K562 (cell line): ENCODE measurements around the gene CACNA1S. TPM values are rescaled to one million over a fixed set of nuclear protein-coding genes. Genes with fewer than 3 reads are reported as not detected.

Experiments used
- CBX1 ChIP-seq: sonication (generic); IDR thresholded peaks from 2 replicates; pipeline ENCODE4 v1.6.1; 2016; ENCODE audit warnings: antibody characterized with exemption, low read depth, mild to moderate bottlenecking
- CCNT2 ChIP-seq: IDR thresholded peaks from 2 replicates; pipeline ENCODE4 v1.6.1; 2011; ENCODE audit warnings: borderline replicate concordance, low read depth, mild to moderate bottlenecking, moderate library complexity, mixed read lengths, low read length; ENCODE audit not compliant: insufficient read length; ENCODE audit errors: extremely low read depth
- CREB1 ChIP-seq, 2 experiments: sonication (generic) in 1 of 2; formaldehyde crosslinking in 1 of 2; IDR thresholded peaks; 2 replicates each; pipeline versions ENCODE4 v1.6.1 to v1.8.0; 2012 to 2022; ENCODE audit warnings: inconsistent platforms in 1 of 2, mild to moderate bottlenecking in 1 of 2, missing genetic modification reagents in 1 of 2, moderate library complexity in 1 of 2
- ERF ChIP-seq: fragments of 450-650 bp; formaldehyde crosslinking; IDR thresholded peaks from 2 replicates; pipeline ENCODE4 v1.4.0; 2020; ENCODE audit warnings: mild to moderate bottlenecking, mixed read lengths
- GATAD2B ChIP-seq: fragments of 450-650 bp; IDR thresholded peaks from 2 replicates; pipeline ENCODE4 v1.6.1; 2017; ENCODE audit warnings: mild to moderate bottlenecking, borderline replicate concordance
- HMGN3 ChIP-seq: IDR thresholded peaks from 2 replicates; pipeline ENCODE4 v1.6.1; 2011; ENCODE audit warnings: borderline replicate concordance, low read depth, mild to moderate bottlenecking, mixed read lengths, low read length; ENCODE audit not compliant: insufficient read length; ENCODE audit errors: extremely low read depth
- IRF2 ChIP-seq: sonication (generic); formaldehyde crosslinking; IDR thresholded peaks from 2 replicates; pipeline ENCODE4 v1.8.1; 2022; ENCODE audit warnings: mild to moderate bottlenecking, missing genetic modification reagents
- KDM5B ChIP-seq: fragments of 200-600 bp; sonication (generic); IDR thresholded peaks from 2 replicates; pipeline ENCODE4 v1.6.1; 2012; ENCODE audit warnings: low read depth, mild to moderate bottlenecking, moderate library complexity, low read length, control low read depth, inconsistent platforms; ENCODE audit not compliant: insufficient replicate concordance
- MCM5 ChIP-seq: fragments of 450-650 bp; IDR thresholded peaks from 2 replicates; pipeline ENCODE4 v1.6.1; 2016; ENCODE audit warnings: low read depth
- NONO ChIP-seq, 2 experiments: fragments of 200-400 bp in 1 of 2; fragments of 450-650 bp in 1 of 2; formaldehyde crosslinking in 1 of 2; IDR thresholded peaks; 2 replicates each; pipeline ENCODE4 v1.6.1; 2017; ENCODE audit warnings: low read depth in 2 of 2, mild to moderate bottlenecking in 2 of 2, moderate library complexity in 2 of 2, low read length in 1 of 2
- THAP12 ChIP-seq: fragments of 250-450 bp; sonication (Bioruptor Pico); IDR thresholded peaks from 2 replicates; pipeline ENCODE4 v1.9.0; 2021; ENCODE audit warnings: mild to moderate bottlenecking, inconsistent platforms
- VEZF1 ChIP-seq: fragments of 200-800 bp; sonication (Bioruptor generic); IDR thresholded peaks from 2 replicates; pipeline ENCODE4 v1.6.1; 2017; ENCODE audit warnings: missing genetic modification characterization, missing compliant biosample characterization
- ZNF766 ChIP-seq: fragments of 200-800 bp; sonication (Bioruptor generic); conservative IDR thresholded peaks from 2 replicates; pipeline ENCODE4 v1.6.1; 2016; ENCODE audit warnings: missing genetic modification characterization, missing compliant biosample characterization
- polyA plus RNA-seq, 8 experiments: library from polyadenylated mRNA; depleted of rRNA in 4 of 8; stranded (reverse) in 5 of 8; unstranded in 3 of 8; fragments of >200 nt; fragmentation: Nextera tagmentation in 2 of 8; fragmentation: Illumina TruSeq in 1 of 8; extraction: Ambion mirVana in 2 of 8; extraction: Trizol in 1 of 8; gene quantifications; 2 replicates each; pipeline versions ENCODE4 v1.2.1 to v1.2.3, GENCODE V29; 2011 to 2014; ENCODE audit warnings: inconsistent platforms in 1 of 8, missing spikeins in 1 of 8
- total RNA-seq, 7 experiments: library from RNA; depleted of rRNA in 6 of 7; stranded (reverse); fragments of >200 nt in 6 of 7; fragmentation: Illumina TruSeq in 2 of 7; extraction: Trizol in 2 of 7; gene quantifications; 2 replicates each; pipeline versions ENCODE4 v1.2.1 to v1.2.3, GENCODE V29; 2011 to 2021; ENCODE audit warnings: low replicate concordance in 1 of 7
- TF ChIP-seq, protein P1 (sequence below): conservative IDR thresholded peaks from 2 replicates; pipeline ENCODE4 v1.6.1; 2011; ENCODE audit warnings: low read depth, mild to moderate bottlenecking, low read length; ENCODE audit not compliant: control insufficient read depth
- TF ChIP-seq, protein P2 (sequence below): fragments of 250-450 bp; sonication (Bioruptor Pico); IDR thresholded peaks from 2 replicates; pipeline ENCODE4 v1.4.0; 2020; ENCODE audit warnings: mild to moderate bottlenecking

Gene CACNA1S
- total and polyA plus RNA-seq, 9 of the 15 experiments (the other 6 are each of a cell fraction or from before 2014, with no cell fraction given): not detected

DNA sequence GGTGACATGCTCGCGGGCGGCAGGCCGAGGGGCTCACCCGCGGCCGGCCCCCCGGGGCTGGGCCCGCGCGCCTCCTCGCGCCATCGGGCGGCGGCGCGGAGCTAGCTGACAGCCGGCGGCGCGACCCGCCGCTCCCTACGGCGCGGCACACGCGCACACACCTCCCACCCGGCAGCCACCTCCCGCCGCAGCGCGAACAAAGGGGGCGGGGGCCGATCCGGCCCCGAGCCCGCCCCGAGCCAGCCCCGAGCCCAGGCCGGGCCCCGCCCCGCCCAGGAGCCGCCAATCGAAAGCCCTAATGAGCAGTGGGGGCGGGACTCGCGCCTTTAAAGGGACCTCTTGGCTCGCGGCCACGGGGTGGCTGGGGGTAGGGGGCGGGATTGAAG is 88.7 kb downstream of the CACNA1S start, which contains the start of gene KIF21B (continued):
- 0 out of 2 replicates have a peak, but pooled peaks have one; percentile 23 for TF ChIP-seq THAP12 (CRISPR knock-in tag)
- no peak for TF ChIP-seq CBX1
- TF ChIP-seq GATAD2B: peak; percentile 73
- peak in 1 of 2 experiments; percentile 50; a peak in 1 of 4 replicates for TF ChIP-seq NONO (IDR thresholded peaks at IDR 0.05; ENCODE audit: low read depth in 2 of 2, low read length in 1 of 2)
- TF ChIP-seq ERF (CRISPR knock-in tag): 0 out of 2 replicates have a peak, but pooled peaks have one; percentile 23
- TF ChIP-seq ZNF766: no peak
- TF ChIP-seq KDM5B: peak; percentile 5
- TF ChIP-seq IRF2 (CRISPR knock-in tag): no peak
- TF ChIP-seq CCNT2: peak; percentile 63
- TF ChIP-seq, protein P1, sequence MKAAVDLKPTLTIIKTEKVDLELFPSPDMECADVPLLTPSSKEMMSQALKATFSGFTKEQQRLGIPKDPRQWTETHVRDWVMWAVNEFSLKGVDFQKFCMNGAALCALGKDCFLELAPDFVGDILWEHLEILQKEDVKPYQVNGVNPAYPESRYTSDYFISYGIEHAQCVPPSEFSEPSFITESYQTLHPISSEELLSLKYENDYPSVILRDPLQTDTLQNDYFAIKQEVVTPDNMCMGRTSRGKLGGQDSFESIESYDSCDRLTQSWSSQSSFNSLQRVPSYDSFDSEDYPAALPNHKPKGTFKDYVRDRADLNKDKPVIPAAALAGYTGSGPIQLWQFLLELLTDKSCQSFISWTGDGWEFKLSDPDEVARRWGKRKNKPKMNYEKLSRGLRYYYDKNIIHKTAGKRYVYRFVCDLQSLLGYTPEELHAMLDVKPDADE: 0 out of 2 replicates have a peak, but pooled peaks have one; percentile 60
- TF ChIP-seq CREB1 (IDR thresholded peaks at IDR 0.05): peak; percentile 65; the same call in 1 of the 2 replicates
- TF ChIP-seq CREB1 (CRISPR knock-in tag; IDR thresholded peaks at IDR 0.05): no peak
- peak; percentile 83 for TF ChIP-seq VEZF1 (CRISPR knock-in tag)
- TF ChIP-seq HMGN3: peak; percentile 87
- no peak for TF ChIP-seq MCM5
- TF ChIP-seq, protein P2, sequence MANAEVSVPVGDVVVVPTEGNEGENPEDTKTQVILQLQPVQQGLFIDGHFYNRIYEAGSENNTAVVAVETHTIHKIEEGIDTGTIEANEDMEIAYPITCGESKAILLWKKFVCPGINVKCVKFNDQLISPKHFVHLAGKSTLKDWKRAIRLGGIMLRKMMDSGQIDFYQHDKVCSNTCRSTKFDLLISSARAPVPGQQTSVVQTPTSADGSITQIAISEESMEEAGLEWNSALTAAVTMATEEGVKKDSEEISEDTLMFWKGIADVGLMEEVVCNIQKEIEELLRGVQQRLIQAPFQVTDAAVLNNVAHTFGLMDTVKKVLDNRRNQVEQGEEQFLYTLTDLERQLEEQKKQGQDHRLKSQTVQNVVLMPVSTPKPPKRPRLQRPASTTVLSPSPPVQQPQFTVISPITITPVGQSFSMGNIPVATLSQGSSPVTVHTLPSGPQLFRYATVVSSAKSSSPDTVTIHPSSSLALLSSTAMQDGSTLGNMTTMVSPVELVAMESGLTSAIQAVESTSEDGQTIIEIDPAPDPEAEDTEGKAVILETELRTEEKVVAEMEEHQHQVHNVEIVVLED (CRISPR knock-in tag): peak; percentile 38; the same call in 1 of the 2 replicates
